GM12878 (cell line): ENCODE data around the gene FOSB. TPM values are rescaled to one million over a fixed set of nuclear protein-coding genes. Genes with fewer than 3 reads are reported as not detected.

Experiments used
- ATAC-seq: fragments of 200-7000 bp; cut with Tn5 transposase; 3 replicates; pipeline ENCODE4 v1.9.1; 2020; ENCODE audit warnings: mild to moderate bottlenecking, moderate library complexity
- BruUV-seq: library from RNA; stranded (reverse); fragments of 400-500 nt; replicated peaks from 2 replicates; lab custom pipeline; 2021; lab: Mats Ljungman, UMichigan
- CTCF ChIA-PET: fragments of 300-600 bp; sonication (Branson Sonifier 250); formaldehyde crosslinking; extraction: SDS; loops from one replicate; lab custom pipeline; 2021; ENCODE audit warnings: inconsistent platforms; lab: Yijun Ruan, JAX
- POLR2A ChIA-PET: fragments of 350-600 bp; formaldehyde crosslinking; extraction: SDS; loops from one replicate; lab custom pipeline; 2021; ENCODE audit warnings: inconsistent platforms; lab: Charles Lee
- RAD21 ChIA-PET: fragments of 300-600 bp; sonication (Branson Sonifier 250); formaldehyde crosslinking; loops from one replicate; lab custom pipeline; 2023; ENCODE audit warnings: antibody characterized with exemption; ENCODE audit not compliant: unreplicated experiment; lab: Charles Lee
- SMC1A ChIA-PET: fragments of 300-600 bp; sonication (Branson Sonifier 250); formaldehyde crosslinking; loops from one replicate; lab custom pipeline; 2023; ENCODE audit not compliant: unreplicated experiment, uncharacterized antibody; lab: Charles Lee
- DNase-seq: peaks from one replicate; pipeline ENCODE4 v3.0.0-alpha.2; 2011; ENCODE audit warnings: low read depth, low spot score
- FAIRE-seq: peaks from 3 replicates; lab custom pipeline; 2011; peaks lifted over from hg19 to GRCh38; lab: Jason Lieb, UNC
- H2AFZ ChIP-seq: 2 replicates; pipeline ENCODE4 v1.6.0; 2011; ENCODE audit warnings: low read depth, low read length, control low read depth; ENCODE audit not compliant: control insufficient read depth
- H3K27ac ChIP-seq: 2 replicates; pipeline ENCODE4 v1.5.1; 2011; ENCODE audit warnings: control low read depth; ENCODE audit not compliant: control insufficient read depth, insufficient read depth
- H3K27me3 ChIP-seq, 2 experiments: replicated peaks in 1 of 2; 2 replicates each; pipeline versions ENCODE4 v1.6.0 to v1.6.1; 2011; ENCODE audit warnings: low read length in 1 of 2; ENCODE audit not compliant: control insufficient read depth in 2 of 2, insufficient read depth in 2 of 2
- H3K36me3 ChIP-seq, 2 experiments: 2 replicates each; pipeline ENCODE4 v1.5.1; 2011; ENCODE audit warnings: low read length in 1 of 2; ENCODE audit not compliant: control insufficient read depth in 2 of 2, insufficient read depth in 2 of 2
- H3K4me1 ChIP-seq: 2 replicates; pipeline ENCODE4 v1.6.1; 2011; ENCODE audit warnings: mild to moderate bottlenecking, low read length, moderate library complexity, mixed read lengths; ENCODE audit not compliant: control insufficient read depth, insufficient read depth
- H3K4me2 ChIP-seq: 2 replicates; pipeline ENCODE4 v1.6.0; 2011; ENCODE audit warnings: control low read depth; ENCODE audit not compliant: control insufficient read depth, insufficient read depth
- H3K4me3 ChIP-seq: fragments of 200-600 bp; sonication (generic); 2 replicates; pipeline ENCODE4 v1.5.1; 2016
- H3K79me2 ChIP-seq: 2 replicates; pipeline ENCODE4 v1.6.0; 2011; ENCODE audit warnings: low read length; ENCODE audit not compliant: control insufficient read depth, insufficient read depth
- H3K9ac ChIP-seq: 2 replicates; pipeline ENCODE4 v1.8.0; 2011; ENCODE audit warnings: low read length, control low read depth, mixed read lengths; ENCODE audit not compliant: control insufficient read depth, insufficient read depth
- H3K9me3 ChIP-seq: replicated peaks from 3 replicates; pipeline ENCODE4 v1.5.1; 2011; ENCODE audit warnings: mild to moderate bottlenecking, low read length; ENCODE audit not compliant: control insufficient read depth, insufficient read depth
- H4K20me1 ChIP-seq: 2 replicates; pipeline ENCODE4 v1.6.0; 2011; ENCODE audit not compliant: control insufficient read depth, insufficient read depth
- CHD1 ChIP-seq: IDR thresholded peaks from 2 replicates; pipeline ENCODE4 v1.6.1; 2012; ENCODE audit warnings: low read depth, low read length, improper control_type of control experiment
- E2F8 ChIP-seq: fragments of 450-650 bp; IDR thresholded peaks from 2 replicates; pipeline ENCODE4 v1.6.1; 2018; ENCODE audit warnings: mild to moderate bottlenecking, low read depth, moderate library complexity; ENCODE audit not compliant: partially characterized antibody
- ESRRA ChIP-seq: IDR thresholded peaks from 2 replicates; pipeline ENCODE4 v1.6.1; 2012; ENCODE audit warnings: mild to moderate bottlenecking, low read length, improper control_type of control experiment
- REST ChIP-seq: IDR thresholded peaks from 2 replicates; pipeline ENCODE4 v1.6.1; 2012; ENCODE audit warnings: mild to moderate bottlenecking, low read depth, low read length
- RFX5 ChIP-seq: IDR thresholded peaks from 2 replicates; pipeline ENCODE4 v1.6.1; 2011; ENCODE audit warnings: low read depth, low read length, improper control_type of control experiment
- WGBS: methylation state at CpG from one replicate; pipeline ENCODE4 v1.1.6; 2016; ENCODE audit warnings: low lambda C conversion rate; ENCODE audit not compliant: insufficient replicate concordance, insufficient coverage; ENCODE audit errors: missing lambda C conversion rate; 5-methylcytosine and 5-hydroxymethylcytosine counted together
- in situ Hi-C: fragments of 300-500 bp; cut with MboI; formaldehyde crosslinking; loops from 9 replicates; pipeline ENCODE4 v1.14.3; 2018; ENCODE audit warnings: mixed read lengths
- intact Hi-C: fragments of 100-400 bp; cut with micrococcal nuclease; formaldehyde crosslinking; loops from one replicate; pipeline ENCODE4 v1.14.2; 2022; ENCODE audit not compliant: unreplicated experiment
- polyA plus RNA-seq, 11 experiments: library from polyadenylated mRNA; depleted of rRNA in 4 of 11; unstranded in 6 of 11; stranded (reverse) in 5 of 11; fragments of >200 nt; fragmentation: Nextera tagmentation in 4 of 11; fragmentation: Illumina TruSeq in 1 of 11; extraction: Ambion mirVana in 4 of 11; extraction: Trizol in 1 of 11; gene quantifications; 1 replicate in 1 of 11; 2 replicates in 10 of 11; pipeline versions ENCODE4 v1.2.1 to v1.2.3, GENCODE V29; 2011 to 2016; ENCODE audit warnings: inconsistent platforms in 2 of 11, missing spikeins in 2 of 11, low read depth in 1 of 11
- total RNA-seq, 4 experiments: library from RNA; depleted of rRNA in 3 of 4; stranded (reverse); fragments of >200 nt in 3 of 4; fragmentation: Illumina TruSeq in 1 of 4; extraction: Trizol in 1 of 4; gene quantifications; 2 replicates each; pipeline versions ENCODE4 v1.2.1 to v1.2.3, GENCODE V29; 2013 to 2021

The FOSB gene
- total and polyA plus RNA-seq, 10 of the 15 experiments (the other 5 are each of a cell fraction or from before 2014, with no cell fraction given) = 0.06 to 0.56 (median 0.26) TPM

GRCh38 chr19:45517641-45518468, 50.1 kb downstream of the FOSB start (continued):
- TF ChIP-seq E2F8 (no peak), REST (no peak), ESRRA (no peak)

GRCh38 chr19:45518469-45518826, 50.7 kb downstream of the FOSB start:
- no peak for DNase-seq
- H3K4me2 ChIP-seq = no peak overlapping the region
- ChIA-PET POLR2A (no interaction called here), RAD21 (interaction anchor here (1.1 kb wide), 1 partner anchor 127 kb away, joined by 3 read pairs; no protein-coding TSS in a partner anchor), CTCF (interaction anchor here (0.7 kb wide), 1 partner anchor 49 kb away, joined by 3 read pairs; no protein-coding TSS in a partner anchor), SMC1A (no interaction called here)
- ATAC-seq = no peak
- H4K20me1 ChIP-seq = no peaks in the 10 kb centered on the region
- peaks cover 29% of the 10 kb centered on the region for H3K4me1 ChIP-seq
- no peak overlapping the region for H2AFZ ChIP-seq
- no peak for FAIRE-seq
- over 99% methylated on average over 7 of the region's 7 CpGs for WGBS
- TF ChIP-seq CHD1 = no peak
- TF ChIP-seq RFX5 = no peak
- in situ Hi-C loops = no loop called here
- H3K36me3 ChIP-seq = peaks cover 18 to 33% of the 10 kb centered on the region in 2 experiments
- no peak overlapping the region for H3K27ac ChIP-seq
- intact Hi-C loops = no loop called here
- no peaks in the 10 kb centered on the region for H3K9me3 ChIP-seq
- BruUV-seq = no TSS peak
- H3K27me3 ChIP-seq = no peaks in the 10 kb centered on the region
- no peak overlapping the region for H3K9ac ChIP-seq
- no peak overlapping the region for H3K4me3 ChIP-seq
- peaks cover 33% of the 10 kb centered on the region for H3K79me2 ChIP-seq
